DMS153 (cell line): Measurements from ENCODE around the gene SFMBT2.
A peak's percentile ranks its signal among the peaks of the same experiment; 100 is the strongest.
"Not testable (repeated sequence)": the region's sequence is repeated elsewhere in the genome, so short reads cannot be mapped to it uniquely, and the experiment has no call there.

Source experiments
- DNase-seq: peaks from one replicate; lab custom pipeline; 2025; lab: John Stamatoyannopoulos, UW

The SFMBT2 gene

DNA sequence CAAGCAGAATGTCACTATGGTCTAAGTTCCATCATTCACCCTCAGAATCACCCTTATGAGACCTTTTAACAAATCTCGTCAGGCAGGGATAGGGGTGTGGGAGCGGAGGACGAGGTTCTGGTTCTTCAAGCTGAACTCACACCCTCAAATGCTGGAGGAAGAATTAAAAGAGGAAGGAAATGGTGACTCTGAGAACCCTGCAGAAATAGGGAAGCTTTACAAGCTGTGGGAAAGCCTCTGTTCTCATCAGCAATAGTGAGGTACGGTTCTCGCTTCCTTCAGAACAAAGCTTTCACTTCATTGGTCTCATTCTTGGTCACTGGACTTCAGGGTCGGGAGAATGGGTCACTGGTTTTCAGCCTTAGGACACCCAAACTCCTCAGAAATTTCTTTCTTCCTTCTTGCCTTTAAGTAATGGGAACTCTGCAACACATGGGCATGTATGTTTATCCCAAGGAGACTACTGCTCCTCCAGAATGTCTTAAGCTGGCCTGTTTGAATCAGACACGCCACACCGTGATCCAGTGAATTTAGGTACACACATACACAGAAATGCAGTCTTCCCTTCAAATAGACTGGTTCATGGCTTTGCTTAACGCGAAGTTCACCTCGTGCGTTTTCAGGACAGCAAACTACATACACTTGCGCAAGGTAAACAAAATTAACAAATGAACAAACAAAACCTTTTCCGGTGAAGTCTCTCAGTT is 226.0 kb downstream of the SFMBT2 start:
- no peak for DNase-seq

DNA sequence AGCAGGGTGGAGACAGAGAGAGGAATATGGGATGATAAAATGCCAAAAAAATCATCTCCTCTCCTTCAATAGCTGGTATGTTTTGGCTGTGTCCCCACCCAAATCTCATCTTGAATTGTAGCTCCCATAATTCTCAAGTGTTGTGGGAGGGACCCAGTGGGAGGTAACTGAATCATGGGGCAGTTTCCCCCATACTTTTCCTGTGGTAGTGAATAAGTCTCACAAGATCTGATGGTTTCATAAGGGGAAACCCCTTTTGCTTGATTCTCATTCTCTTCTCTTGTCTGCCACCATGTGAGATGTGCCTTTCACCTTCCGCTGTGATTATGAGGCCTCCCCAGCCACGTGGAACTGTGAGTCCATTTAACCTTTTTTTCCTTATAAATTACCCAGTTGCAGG is 226.7 kb downstream of the SFMBT2 start:
- DNase-seq = not testable (repeated sequence)

- not testable (repeated sequence) for DNase-seq
Measured at GRCh38 chr10:7182327-7182726, 228.5 kb downstream of the SFMBT2 start.

GRCh38 chr10:7181420-7181819 is 229.4 kb downstream of the SFMBT2 start:
- no peak for DNase-seq

DNA sequence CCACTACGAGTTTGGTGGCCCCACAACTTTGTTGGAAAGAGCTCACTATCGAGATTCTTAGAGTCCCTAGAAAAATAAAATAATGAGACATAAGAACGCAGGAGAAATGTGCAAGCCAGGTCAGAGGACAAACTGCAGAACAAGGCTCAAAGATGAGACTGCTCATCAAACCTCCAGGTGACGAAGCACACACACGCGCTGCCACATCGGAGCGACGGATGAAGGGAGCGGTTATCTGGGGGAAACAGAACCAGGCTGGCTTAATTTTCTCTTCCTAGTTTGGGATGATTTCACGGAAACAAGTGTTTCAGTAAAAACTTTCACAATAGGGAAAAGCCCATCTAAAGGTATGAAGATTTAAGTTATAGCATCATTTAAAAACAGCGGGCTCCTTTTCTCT is 231.3 kb downstream of the SFMBT2 start:
- DNase-seq = no peak

- no peak for DNase-seq
Measured at GRCh38 chr10:7173948-7174347, 236.9 kb downstream of the SFMBT2 start.

DNA sequence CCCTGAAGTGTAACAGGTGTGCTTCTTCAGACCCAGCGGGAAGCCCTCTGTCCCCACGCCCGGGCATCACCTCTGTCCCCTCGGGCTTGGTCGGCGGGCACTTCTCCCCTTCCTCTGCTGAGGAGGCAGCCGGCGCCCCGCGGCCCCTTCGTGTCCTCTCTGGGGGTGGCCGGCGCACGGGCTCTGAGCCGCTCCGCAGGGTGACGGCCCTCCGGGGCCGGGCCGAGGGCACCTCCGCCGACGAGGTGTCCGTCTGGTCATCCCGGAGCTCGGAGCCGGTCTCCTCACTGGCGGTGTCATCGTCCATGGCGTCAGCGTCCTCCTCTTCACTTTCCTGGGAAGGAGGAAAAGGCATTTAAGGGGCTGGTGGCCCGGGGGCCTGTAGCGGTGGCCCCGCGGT is 239.0 kb downstream of the SFMBT2 start:
- no peak for DNase-seq

- DNase-seq = no peak
Measured at GRCh38 chr10:7170626-7171322, 240.1 kb downstream of the SFMBT2 start.

DNA sequence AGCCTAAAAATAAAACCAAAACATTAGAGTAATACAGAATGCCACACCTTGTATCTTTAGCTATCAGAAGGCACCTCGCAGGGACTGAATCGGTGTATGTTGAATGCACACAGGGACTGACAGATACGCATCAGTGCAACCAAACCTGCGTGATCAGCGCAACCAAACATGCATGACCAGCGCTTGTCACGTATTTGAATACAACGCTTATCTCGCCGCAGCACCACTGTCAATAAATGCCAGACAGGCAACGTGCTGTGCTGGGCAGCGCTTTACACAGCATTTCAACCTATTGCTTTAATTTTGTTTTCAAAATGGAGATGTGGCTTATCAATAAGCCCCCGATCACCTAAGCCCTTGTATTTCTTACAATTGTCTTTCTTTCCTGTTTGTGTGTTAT is 242.4 kb downstream of the SFMBT2 start:
- DNase-seq = peak; percentile 28

GRCh38 chr10:7165500-7166177 is 245.2 kb downstream of the SFMBT2 start:
- no peak for DNase-seq

DNA sequence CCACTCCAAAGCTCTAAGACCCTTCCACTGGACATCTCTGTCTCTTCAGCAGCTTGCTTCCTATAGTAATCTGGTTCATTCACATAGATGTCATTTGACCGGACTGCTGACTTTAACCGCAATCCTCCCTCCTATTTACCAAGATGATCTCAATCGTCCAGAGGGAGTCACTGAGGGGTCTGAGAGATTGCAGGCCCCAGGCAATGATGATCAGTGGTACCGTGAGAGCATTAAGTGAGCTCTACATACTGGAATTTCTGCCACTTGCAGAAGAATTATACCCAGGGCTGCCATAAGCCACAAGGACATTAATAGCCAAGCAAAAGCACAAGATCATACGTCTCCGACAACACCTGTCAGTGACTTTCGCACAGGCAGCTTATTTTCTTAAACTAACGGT is 245.9 kb downstream of the SFMBT2 start:
- no peak for DNase-seq

DNA sequence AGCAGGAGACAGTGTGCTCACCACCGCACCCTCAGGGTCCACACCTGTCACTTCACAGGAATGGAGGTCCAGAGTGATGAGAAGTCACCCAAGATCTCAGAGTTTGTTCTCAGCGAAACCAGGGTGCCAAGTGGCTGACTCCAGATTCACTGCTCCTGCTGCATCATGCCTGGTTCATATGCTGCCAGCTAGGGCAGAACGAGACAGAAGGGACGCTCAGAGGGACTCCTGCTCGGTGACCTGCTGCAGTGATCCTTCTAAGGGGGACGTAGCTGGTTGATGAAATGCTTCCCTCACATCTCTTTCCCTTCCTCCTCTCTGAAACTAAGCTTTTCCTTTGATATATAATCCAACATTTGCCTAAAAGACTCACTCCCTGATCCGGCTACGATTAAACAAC is 248.5 kb downstream of the SFMBT2 start:
- no peak for DNase-seq

GRCh38 chr10:7161484-7162250 is 249.2 kb downstream of the SFMBT2 start:
- DNase-seq = no peak

DNA sequence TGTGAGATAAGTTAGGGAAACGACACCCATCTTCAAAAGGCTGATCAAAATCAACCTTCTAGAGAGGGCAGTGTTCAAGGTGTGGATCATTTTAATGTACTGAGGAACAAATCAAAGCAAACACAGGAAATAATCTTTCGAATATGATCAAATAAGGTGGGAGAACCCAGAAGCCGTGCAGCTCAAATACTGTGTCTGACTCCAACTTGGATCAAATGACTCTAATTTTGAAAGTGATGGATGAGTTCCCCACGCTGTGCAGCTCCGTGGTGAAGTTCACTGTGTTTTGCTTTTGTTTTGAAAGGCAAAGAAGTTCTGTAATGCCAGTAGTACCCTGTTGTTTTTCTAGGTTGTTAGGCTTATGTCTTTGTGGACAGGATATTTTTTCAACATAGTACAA is 250.9 kb downstream of the SFMBT2 start:
- DNase-seq = no peak

- DNase-seq = no peak
Measured at GRCh38 chr10:7159517-7159916, 251.3 kb downstream of the SFMBT2 start.

- DNase-seq = no peak
Measured at GRCh38 chr10:7157091-7157490, 253.7 kb downstream of the SFMBT2 start.

GRCh38 chr10:7153750-7154149 is 257.1 kb downstream of the SFMBT2 start:
- DNase-seq = no peak

DNA sequence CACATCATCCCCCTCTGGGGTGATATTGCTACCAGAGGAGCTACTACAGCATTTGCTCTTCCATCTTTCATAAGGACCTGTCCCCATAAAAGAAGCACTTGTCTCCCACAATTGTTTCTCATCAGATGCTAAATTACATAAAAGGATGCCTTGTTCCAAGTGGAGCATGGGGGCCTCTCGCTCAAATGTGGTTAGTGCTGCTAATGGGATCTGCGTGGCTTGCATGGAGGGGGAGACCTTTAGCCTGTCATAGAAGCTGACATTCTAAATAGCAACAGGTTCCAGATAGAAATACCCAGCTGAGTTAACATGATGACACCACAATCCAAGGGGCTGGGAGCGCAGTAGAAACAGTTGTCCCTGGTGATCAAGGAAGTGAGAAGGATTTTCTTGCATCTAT is 257.9 kb downstream of the SFMBT2 start:
- DNase-seq = no peak

GRCh38 chr10:7152341-7152740 is 258.5 kb downstream of the SFMBT2 start:
- DNase-seq = no peak

GRCh38 chr10:7151538-7151937 is 259.3 kb downstream of the SFMBT2 start:
- DNase-seq = no peak

- DNase-seq = no peak
Measured at GRCh38 chr10:7150349-7150748, 260.5 kb downstream of the SFMBT2 start.

DNA sequence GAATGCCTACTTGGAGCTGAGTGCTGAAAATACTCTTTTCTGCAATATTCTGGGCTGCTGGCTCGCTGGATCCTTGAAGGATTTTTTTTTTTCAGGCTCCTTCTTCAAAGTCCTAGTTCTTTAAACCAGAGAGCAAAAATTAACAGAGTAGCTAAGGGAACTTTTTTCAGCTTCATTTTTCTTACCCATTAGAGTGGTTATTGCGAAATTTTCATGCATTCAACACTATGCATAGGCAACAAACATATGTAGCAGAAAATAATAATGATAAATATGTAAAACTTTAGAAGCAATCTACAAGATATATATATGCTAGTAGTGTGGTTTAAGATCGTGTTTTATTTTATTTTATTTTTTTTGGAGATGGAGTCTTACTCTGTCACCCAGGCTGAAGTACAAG is 264.6 kb downstream of the SFMBT2 start:
- DNase-seq = no peak
